ENCODE measurements around the gene ST7.

ST7 gene

DNA sequence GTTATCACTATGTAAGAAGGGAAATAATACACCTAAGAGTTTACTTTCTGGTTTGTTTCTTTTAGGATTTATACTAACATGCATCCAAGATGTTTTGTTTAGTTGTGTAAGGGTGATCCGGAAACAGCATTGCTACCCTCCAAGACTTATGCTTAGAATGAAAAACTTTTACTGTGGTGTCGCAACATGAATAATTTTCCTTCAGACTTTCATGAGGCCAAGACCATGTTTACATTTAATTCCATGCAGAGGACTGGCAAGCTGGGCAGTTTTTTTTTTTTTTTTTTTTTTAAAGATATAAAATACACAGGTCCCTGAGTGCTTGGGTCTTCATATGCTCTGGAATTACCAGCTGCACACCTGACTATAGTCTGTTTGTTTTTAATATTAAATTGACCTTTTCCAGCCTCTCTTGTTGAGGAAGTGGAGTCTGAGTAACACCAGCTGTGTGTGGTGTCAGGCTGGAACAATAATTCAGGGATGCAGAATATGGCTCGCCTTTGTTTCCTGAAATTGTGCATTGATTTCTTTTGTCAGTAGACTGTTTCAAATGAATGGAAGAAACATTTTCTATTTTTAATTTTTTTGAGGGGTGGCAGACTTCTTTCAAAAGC lies 81.7 kb downstream of the ST7 start:
- no peak for DNase-seq

GRCh38 chr7:117035465-117035862 lies 82.2 kb downstream of the ST7 start:
- DNase-seq = no peak

GRCh38 chr7:117036053-117036669 lies 82.9 kb downstream of the ST7 start:
- no peak for DNase-seq

GRCh38 chr7:117036836-117037235 lies 83.5 kb downstream of the ST7 start:
- DNase-seq = no peak

- DNase-seq = no peak
Measured at GRCh38 chr7:117038408-117038807, 85.1 kb downstream of the ST7 start.

GRCh38 chr7:117041007-117041406 lies 87.7 kb downstream of the ST7 start:
- no peak for DNase-seq

- no peak for DNase-seq
Measured at GRCh38 chr7:117041822-117042221, 88.5 kb downstream of the ST7 start.

GRCh38 chr7:117043108-117043825 lies 90.0 kb downstream of the ST7 start:
- no peak for DNase-seq

GRCh38 chr7:117044664-117045063 lies 91.4 kb downstream of the ST7 start:
- DNase-seq = no peak

DNA sequence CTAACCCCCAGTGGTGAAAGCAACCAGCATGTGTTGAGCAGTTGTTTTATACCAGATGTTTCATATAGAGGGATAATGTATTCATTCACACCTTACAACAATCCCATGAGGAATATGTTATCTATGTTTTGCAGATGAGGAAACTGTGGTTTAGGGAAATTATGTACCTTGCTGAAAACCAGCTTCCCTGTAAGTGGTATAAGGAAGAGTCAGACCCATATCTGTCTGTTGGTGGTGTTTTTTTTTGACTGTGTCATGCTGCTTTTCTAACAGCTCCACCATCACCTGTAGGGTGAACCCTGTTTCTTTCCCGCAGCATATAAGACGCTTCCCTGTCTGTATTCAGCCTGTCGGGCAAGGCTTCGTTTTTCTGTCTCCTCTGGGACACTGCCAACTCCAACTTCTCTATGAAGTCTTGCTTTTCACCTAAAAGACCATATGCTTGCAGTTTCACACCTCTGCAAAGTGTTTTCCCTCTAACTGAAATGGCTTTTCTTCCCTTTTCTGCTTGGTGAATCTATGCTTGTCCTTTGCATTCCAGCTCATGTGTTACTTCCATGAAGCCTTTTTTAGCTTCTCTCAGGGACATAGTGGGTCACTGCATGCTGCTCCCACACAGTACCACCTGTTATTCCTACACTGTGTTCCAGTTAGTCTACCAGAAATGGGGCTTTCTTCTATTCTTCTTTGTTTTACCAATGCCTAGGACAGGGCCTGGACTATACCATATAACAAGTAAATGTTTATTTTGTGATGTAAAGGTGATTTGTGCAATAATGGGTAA lies 92.8 kb downstream of the ST7 start:
- no peak for DNase-seq

DNA sequence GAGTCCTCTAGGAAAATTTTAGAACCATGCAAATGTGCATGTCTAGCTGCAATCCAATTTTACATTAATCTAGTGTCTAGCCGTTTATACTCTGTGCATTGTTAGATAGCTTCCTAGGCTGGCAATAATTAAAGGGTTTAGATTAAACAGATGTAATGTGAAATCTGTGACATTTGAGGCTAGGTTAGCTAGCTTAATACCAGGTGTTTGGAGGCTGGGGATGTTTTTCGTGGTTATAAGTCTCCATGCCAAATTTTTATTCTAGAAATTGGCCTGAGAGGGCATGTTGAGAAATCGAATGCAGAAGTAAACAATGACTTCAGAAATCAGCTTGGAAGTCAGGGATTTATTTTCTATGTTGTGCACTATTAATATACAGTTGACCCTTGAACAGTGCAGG lies 94.2 kb downstream of the ST7 start:
- no peak for DNase-seq

GRCh38 chr7:117048114-117048866 lies 95.0 kb downstream of the ST7 start:
- no peak for DNase-seq

DNA sequence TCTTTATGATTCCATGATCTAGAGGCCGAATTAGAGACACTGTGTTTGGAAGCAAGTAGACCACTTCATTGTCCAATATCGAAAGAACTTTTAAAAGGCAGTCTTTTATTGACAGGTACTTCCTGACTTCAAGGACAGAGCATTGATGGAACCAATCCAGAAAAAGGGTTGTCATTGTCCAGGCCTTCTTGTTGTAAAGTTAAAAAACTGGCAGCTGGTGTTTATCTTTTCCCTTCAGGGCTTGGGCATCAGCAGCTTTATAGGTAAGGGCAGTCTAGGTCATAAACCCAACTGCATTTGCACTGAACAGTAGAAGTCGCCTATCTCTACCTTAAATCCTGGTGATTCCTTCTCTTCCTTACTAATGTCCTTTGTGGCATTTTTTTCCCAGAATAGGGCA lies 95.6 kb downstream of the ST7 start:
- DNase-seq = no peak

- no peak for DNase-seq
Measured at GRCh38 chr7:117051808-117052207, 98.5 kb downstream of the ST7 start.

GRCh38 chr7:117053432-117053831 lies 100.1 kb downstream of the ST7 start:
- no peak for DNase-seq

DNA sequence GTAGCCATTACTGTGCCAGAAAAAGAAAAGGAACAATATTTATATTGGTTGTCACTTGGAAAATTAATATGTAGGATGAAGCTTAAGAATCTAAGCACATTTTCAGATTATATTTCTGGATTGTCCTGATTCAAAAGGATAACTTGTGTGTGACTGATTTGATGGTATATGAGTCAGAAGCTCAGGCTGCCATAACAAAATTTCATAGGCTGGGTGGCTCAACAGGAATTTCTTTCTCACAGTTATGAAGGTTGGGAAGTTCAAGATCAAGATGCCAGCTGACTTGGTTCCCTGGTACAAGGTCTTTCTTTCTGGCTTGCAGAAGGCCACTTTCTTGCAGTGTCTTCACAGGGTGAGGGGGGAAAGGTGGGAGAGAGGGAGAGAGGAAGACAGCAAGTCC lies 108.5 kb downstream of the ST7 start:
- DNase-seq = no peak

GRCh38 chr7:117062300-117062699 lies 109.0 kb downstream of the ST7 start:
- DNase-seq = no peak

DNA sequence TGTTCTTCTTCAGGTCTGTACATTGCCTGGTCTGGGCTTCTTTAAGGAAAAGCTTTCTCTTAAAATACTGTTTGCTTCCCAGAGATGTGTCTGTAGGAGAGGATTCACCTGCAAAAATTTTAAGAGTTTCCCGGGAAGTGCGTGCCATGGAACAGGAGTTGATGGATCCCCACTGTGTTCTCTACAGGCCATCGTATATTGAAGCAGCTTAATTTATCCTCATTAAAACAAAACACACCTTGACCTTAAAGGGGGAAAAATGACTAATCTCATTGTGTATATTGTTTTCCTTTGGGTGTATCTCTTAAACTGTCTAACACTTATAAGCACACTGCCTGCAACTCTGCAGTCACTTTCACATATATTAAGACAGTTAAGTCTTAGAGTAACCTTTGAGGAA lies 111.4 kb downstream of the ST7 start:
- no peak for DNase-seq

DNA sequence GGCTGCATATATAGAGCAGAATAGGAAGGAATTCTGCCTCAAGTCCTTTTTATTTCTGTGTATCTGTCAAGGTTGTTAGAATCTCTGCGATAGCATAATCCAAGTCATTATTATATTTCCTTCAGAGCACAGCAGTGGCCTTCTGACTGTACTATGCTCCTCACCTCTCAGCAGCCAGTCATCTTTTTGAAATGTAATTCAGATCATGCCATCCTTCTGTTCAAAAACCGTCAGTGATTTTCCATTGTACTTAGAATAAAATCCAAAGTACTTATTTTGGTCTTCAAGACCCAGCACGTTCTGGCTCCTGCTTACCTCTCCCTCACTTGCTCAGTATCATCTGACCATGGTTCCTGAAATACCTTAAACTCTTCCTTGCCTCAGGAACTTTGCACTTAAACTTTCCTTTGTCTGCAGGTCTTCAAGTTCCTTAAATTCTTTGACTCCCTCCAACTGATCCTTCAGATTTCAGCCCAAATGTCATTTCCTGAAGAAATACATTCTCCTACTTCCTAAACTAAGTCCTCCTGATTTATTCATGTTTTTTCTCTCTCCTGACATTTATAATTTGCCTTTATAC lies 112.4 kb downstream of the ST7 start:
- no peak for DNase-seq

DNA sequence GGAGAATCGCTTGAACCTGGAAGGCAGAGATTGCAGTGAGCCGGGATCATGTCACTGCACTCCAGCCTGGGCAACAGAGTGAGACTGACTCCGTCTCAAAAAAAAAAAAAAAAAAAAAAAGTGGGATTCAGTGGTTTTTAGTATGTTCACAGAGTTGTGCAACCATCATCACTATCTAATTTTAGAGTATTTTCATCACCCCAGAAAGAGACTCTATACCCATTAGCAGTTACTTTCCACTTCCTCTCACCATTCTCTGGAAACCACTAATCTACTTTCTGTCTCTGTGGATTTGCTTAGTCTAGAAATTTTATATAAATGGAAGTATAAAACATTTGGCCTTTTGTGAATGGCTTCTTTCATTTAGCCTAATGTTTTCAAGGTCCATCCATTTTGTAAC lies 113.4 kb downstream of the ST7 start:
- no peak for DNase-seq

GRCh38 chr7:117067340-117067739 lies 114.0 kb downstream of the ST7 start:
- no peak for DNase-seq

GRCh38 chr7:117068511-117069145 lies 115.3 kb downstream of the ST7 start:
- peak; percentile 34 for DNase-seq

Measured in NCI-H1694 (cell line).